ENCODE data around the gene LRRC3B.

LRRC3B gene

DNA sequence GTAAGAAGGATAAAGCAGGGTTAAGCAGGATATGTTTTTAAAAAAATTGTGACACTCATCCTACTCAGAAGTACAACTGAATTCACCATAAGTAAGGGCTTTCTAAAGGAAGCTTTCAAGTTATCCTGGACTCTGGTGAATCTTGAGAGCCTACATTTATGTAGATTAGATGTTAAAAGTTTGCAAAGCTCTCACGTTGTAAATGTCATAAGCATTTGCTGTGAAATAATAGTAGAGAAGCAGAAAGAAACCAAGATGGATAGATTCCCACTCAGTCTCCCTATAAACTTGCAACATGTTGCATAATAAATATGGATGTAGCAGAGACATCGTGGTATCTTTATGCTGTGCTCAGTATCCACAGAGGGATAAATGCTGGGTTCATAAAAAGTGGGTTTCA, 77.0 kb downstream of the LRRC3B start:
- peaks cover 8 to 14% of the 10 kb centered on the region in 2 donors for H3K9me3 Mint-ChIP-seq
- H3K27me3 Mint-ChIP-seq: no peaks in the 10 kb centered on the region
- no peaks in the 10 kb centered on the region for H3K4me1 Mint-ChIP-seq (ENCODE audit: low read depth in 2 of 2)
- no peak overlapping the region for H3K4me3 Mint-ChIP-seq
- ATAC-seq (replicated peaks) (no peak), DNase-seq (no peak)
- no peaks in the 10 kb centered on the region for H3K36me3 Mint-ChIP-seq (ENCODE audit: insufficient read depth)
- H3K27ac Mint-ChIP-seq: no peak overlapping the region

DNA sequence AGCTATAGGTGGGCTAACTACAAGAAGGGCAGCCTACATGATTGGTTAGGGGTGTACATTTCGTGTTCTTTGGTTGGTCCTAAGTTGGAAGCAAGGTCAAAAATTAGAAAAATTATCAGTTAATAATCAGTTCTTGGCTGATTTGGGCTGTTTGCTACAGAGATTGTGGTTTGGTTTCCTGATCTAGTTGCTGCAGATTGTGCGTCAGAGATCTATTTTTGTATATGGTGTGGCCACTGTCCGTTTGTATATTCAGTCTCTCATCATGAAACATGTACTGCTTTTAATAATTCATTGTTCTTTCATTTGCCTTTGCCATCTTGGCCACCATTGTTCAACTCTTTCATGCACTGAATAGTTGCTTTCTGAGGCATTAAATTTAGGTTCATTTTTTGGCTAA, 80.9 kb downstream of the LRRC3B start:
- H3K36me3 Mint-ChIP-seq (ENCODE audit: insufficient read depth): no peaks in the 10 kb centered on the region
- DNase-seq (no peak), ATAC-seq (replicated peaks) (no peak)
- no peaks in the 10 kb centered on the region for H3K4me1 Mint-ChIP-seq (ENCODE audit: low read depth in 2 of 2)
- H3K9me3 Mint-ChIP-seq: peaks cover 4 to 7% of the 10 kb centered on the region in 2 donors
- H3K27ac Mint-ChIP-seq: no peak overlapping the region
- no peak overlapping the region for H3K4me3 Mint-ChIP-seq
- H3K27me3 Mint-ChIP-seq: no peaks in the 10 kb centered on the region

DNA sequence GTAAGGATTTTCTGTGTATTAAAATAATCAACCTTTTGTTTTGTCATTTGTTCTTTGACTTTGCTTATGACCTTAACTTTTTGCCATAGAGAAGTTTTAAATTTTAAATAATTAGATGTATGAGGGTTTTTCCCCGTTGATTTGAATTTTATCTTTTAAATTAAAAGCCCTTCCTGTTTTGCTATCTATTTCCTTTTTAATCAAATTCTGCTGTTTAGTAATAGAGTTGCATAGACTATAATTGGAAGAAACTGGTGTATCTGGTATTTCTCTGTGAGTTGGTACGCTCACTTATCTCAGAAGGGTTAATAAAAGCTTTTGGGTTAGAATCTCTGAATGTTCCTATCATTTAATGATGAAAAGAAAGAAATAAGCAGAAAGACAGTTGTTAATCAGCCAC, 82.2 kb downstream of the LRRC3B start:
- Mint-ChIP-seq H3K4me1 (ENCODE audit: low read depth in 2 of 2) (no peaks in the 10 kb centered on the region), H3K36me3 (ENCODE audit: insufficient read depth) (no peaks in the 10 kb centered on the region), H3K27ac (no peak overlapping the region), H3K4me3 (no peak overlapping the region), H3K27me3 (no peaks in the 10 kb centered on the region), H3K9me3 (peaks cover 4 to 7% of the 10 kb centered on the region in 2 donors)
- DNase-seq (no peak), ATAC-seq (replicated peaks) (no peak)

DNA sequence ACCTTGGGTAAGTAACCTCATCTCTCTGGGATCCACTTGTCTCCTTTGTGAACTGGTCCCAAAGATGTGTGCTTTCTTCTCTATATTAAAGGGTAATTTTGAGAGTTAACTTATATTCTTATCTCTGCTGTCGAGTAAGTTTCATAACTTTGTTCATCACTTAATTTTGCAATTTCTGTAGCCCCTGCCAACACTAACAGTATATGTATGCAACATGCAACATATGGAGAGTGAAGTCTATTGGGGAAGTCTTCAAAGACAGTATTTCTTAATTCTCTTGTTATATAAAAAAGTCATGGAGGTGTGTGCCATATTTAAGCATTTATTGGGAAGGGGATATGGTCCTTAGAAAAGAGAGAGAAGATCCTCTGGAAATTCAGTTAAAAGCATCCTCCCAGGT, 85.9 kb downstream of the LRRC3B start:
- H3K27ac Mint-ChIP-seq: no peak overlapping the region
- no peaks in the 10 kb centered on the region for H3K36me3 Mint-ChIP-seq (ENCODE audit: insufficient read depth)
- no peaks in the 10 kb centered on the region for H3K9me3 Mint-ChIP-seq
- DNase-seq (no peak), ATAC-seq (replicated peaks) (no peak)
- H3K4me1 Mint-ChIP-seq (ENCODE audit: low read depth in 2 of 2): no peaks in the 10 kb centered on the region
- H3K27me3 Mint-ChIP-seq: no peaks in the 10 kb centered on the region
- H3K4me3 Mint-ChIP-seq: no peak overlapping the region

DNA sequence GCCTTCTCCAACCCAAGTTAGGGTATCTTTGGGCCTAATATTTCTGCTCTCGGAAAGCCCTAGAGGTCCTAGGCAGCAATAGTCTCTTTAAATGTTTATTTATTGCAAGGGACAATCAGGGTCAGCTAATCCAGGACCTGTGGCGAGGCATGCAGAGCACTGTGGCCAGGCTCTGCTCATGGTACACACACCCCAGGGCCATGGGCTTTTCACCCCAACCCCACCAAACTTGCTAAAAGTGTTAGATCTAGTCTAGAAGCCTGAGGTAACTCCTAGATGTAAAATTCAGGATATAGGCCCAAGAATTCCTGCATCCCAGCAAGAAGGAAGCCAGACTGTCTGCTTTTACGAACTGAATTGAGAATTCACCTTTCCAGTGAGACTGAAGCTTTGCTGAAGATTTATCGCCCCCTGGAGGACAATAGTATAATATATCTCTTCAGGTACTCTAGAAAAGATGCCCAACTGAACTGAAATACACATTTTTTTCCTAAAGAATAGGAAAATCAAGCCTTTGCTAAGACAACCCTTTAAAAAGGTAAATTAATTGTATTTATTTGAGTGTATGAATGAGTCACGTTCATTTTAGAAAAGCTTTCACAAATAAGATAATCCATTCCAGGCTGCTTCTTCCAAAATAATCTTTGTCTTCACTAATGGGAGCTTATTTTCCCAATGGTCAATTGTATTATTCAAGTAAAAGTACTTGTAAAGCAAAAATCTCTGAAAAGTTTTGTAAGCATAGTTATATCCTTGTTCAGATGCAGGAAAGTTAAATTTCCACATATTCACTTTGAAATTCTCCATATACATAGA, 89.8 kb downstream of the LRRC3B start:
- DNase-seq: no peak
- Mint-ChIP-seq H3K9me3 (no peaks in the 10 kb centered on the region), H3K27me3 (no peaks in the 10 kb centered on the region), H3K27ac (no peak overlapping the region), H3K36me3 (ENCODE audit: insufficient read depth) (no peaks in the 10 kb centered on the region), H3K4me3 (no peak overlapping the region), H3K4me1 (ENCODE audit: low read depth in 2 of 2) (no peaks in the 10 kb centered on the region)
- ATAC-seq (replicated peaks): no peak

DNA sequence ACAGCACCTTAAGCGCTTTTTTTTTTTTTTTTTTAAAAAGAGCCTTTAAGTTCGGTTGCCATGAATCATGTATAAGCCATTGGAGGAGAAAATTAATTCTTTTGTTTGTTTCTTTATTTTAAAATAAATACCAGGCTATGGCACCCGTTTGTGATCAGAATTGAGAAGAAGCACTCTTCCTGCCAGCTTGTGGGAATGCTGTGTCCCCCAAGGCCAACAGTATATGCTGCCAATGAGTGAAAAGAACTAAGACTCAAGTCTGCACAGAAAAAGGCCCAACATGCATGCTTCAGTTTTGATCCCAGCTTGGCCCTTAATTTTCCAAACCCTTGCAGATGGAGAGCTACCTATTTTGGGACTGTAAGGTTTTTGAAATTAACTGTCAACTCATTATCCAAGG, 90.5 kb downstream of the LRRC3B start:
- ATAC-seq (replicated peaks): no peak
- Mint-ChIP-seq H3K36me3 (ENCODE audit: insufficient read depth) (no peaks in the 10 kb centered on the region), H3K9me3 (no peaks in the 10 kb centered on the region), H3K27ac (no peak overlapping the region), H3K27me3 (no peaks in the 10 kb centered on the region), H3K4me3 (no peak overlapping the region), H3K4me1 (ENCODE audit: low read depth in 2 of 2) (no peaks in the 10 kb centered on the region)
- DNase-seq: no peak

DNA sequence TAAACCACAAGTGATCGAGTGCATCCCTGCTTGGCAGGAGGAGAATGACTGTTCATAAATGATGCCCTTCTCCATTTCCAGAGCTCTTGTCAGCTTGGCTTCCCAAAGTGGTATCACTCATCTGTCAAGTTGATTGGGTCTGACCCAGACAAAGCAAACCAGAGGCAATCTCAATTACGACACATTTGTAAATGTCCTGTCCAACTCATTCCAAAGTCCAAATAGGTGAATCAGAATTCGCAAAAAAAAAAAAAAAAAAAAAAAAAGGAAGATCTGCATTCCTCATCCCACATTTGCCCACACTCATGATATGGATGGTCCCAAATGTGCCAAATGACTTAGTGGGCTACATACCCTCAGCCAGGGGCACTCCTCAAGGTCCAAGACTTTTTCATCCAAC, 91.9 kb downstream of the LRRC3B start:
- Mint-ChIP-seq H3K27me3 (no peaks in the 10 kb centered on the region), H3K4me3 (no peak overlapping the region), H3K36me3 (ENCODE audit: insufficient read depth) (no peaks in the 10 kb centered on the region), H3K4me1 (ENCODE audit: low read depth in 2 of 2) (no peaks in the 10 kb centered on the region), H3K9me3 (no peaks in the 10 kb centered on the region), H3K27ac (no peak overlapping the region)
- DNase-seq: no peak
- no peak for ATAC-seq (replicated peaks)

DNA sequence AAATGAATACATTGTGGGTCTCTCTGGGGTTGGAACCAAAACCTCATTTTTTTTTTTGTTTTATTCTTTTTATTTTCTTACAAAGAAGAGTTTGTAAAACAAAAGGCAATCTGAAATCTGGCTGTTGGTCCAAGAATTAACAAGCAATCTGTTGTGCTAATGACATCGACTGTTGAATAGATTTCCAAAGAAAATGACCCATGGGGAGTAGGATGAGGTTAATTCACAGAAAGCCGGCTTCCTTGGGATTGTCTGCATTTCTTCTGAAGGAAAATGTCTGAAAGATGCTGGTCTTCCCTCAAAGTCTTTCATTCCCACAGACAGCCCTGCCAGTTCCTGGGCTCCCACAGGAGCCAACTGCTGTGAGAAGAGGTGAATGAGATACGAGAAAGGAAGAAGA, 92.9 kb downstream of the LRRC3B start:
- H3K27me3 Mint-ChIP-seq: no peaks in the 10 kb centered on the region
- H3K36me3 Mint-ChIP-seq (ENCODE audit: insufficient read depth): no peaks in the 10 kb centered on the region

DNA sequence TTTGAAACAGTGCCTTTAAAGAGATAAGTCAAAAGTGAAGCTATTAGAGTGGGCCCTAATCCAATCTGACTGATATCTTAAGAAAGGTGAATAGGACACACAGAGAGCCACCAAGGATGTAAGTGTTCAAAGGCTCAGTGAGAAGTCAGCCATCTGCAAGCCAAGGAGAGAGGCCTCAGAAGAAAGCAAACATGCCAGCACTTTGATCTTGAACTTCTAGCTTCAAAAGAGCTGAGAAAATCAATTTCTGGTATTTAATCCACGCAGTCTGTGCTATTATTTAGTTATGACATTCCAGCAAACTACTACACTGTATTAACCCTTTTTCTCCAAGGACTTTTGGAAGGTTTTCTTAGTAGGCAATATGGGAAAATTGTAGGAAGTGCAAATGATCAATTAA, 95.7 kb downstream of the LRRC3B start:
- no peak overlapping the region for H3K4me3 Mint-ChIP-seq
- H3K27ac Mint-ChIP-seq: no peak overlapping the region
- no peak for ATAC-seq (replicated peaks)
- H3K9me3 Mint-ChIP-seq: peaks cover 0 to 5% of the 10 kb centered on the region in 2 donors
- H3K36me3 Mint-ChIP-seq (ENCODE audit: insufficient read depth): no peaks in the 10 kb centered on the region
- no peak for DNase-seq
- no peaks in the 10 kb centered on the region for H3K27me3 Mint-ChIP-seq
- H3K4me1 Mint-ChIP-seq (ENCODE audit: low read depth in 2 of 2): no peaks in the 10 kb centered on the region

More for the DNA sequence above, 92.9 kb downstream of the LRRC3B start:
- Mint-ChIP-seq H3K27ac (no peak overlapping the region), H3K9me3 (peaks cover 0 to 5% of the 10 kb centered on the region in 2 donors), H3K4me3 (no peak overlapping the region), H3K4me1 (ENCODE audit: low read depth in 2 of 2) (no peaks in the 10 kb centered on the region)
- no peak for ATAC-seq (replicated peaks)
- DNase-seq: no peak

DNA sequence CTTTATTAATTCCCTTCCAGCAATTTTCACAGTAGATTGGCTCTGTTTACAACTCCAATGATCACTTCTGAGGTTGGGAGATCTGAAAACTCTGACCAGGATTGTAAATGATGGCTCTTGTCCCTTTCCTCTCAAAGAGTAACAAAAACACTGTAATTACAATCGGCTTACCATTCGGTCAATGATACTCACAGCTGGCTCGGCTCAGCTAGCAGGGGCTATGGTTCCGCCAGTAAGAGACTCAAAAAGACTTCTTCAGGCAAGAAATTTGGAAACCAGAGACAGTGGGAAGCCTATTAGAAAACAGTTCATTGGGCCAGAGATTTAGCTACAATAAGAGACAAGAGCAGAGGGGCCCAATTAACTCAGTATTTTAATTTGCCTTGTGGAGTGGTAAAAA, 96.6 kb downstream of the LRRC3B start:
- H3K27ac Mint-ChIP-seq: no peak overlapping the region
- ATAC-seq (replicated peaks): no peak
- no peaks in the 10 kb centered on the region for H3K27me3 Mint-ChIP-seq
- H3K36me3 Mint-ChIP-seq (ENCODE audit: insufficient read depth): no peaks in the 10 kb centered on the region
- no peak overlapping the region for H3K4me3 Mint-ChIP-seq
- no peaks in the 10 kb centered on the region for H3K4me1 Mint-ChIP-seq (ENCODE audit: low read depth in 2 of 2)
- DNase-seq: no peak
- peaks cover 0 to 5% of the 10 kb centered on the region in 2 donors for H3K9me3 Mint-ChIP-seq

DNA sequence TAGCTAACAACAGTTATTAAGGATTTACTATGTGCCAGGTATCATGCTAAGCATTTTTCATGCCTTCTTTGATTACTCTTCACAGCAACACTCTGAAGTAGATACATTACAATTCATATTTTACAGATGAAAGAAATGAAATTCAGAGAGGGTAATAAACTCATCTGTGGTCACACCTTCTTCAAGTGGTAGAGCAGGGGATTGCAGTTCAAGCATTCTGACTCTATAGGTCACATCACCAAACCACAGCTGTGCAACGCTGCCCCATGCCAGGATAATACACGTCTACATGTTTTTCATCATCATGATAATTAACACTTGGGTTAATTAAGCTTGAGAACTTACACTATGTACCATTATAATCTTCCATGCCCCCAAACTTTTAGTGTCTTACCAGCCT, 98.5 kb downstream of the LRRC3B start:
- no peaks in the 10 kb centered on the region for H3K36me3 Mint-ChIP-seq (ENCODE audit: insufficient read depth)
- no peaks in the 10 kb centered on the region for H3K27me3 Mint-ChIP-seq
- H3K4me3 Mint-ChIP-seq: no peak overlapping the region
- DNase-seq (no peak), ATAC-seq (replicated peaks) (no peak)
- no peak overlapping the region for H3K27ac Mint-ChIP-seq
- no peaks in the 10 kb centered on the region for H3K4me1 Mint-ChIP-seq (ENCODE audit: low read depth in 2 of 2)
- H3K9me3 Mint-ChIP-seq: peaks cover 0 to 6% of the 10 kb centered on the region in 2 donors

DNA sequence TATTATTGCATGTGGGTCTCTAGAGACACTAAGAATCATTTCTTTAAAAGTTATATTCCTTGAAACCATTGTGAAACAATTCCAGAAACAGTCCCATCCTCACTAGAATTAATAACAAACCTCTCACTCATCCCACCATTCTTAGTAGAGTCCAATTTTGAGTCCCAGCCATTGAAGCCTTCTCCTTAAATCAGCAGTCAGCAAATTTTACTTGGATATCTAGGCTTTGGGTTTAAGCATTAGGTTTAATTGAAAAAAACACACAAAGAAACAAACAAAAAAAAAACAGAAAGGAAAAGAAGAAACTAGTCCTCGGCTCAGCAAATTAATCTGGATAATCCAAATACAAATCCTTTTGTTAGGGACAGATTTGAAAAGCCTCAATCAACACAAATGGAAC, 109.3 kb downstream of the LRRC3B start:
- DNase-seq (no peak), ATAC-seq (replicated peaks) (no peak)
- Mint-ChIP-seq H3K36me3 (ENCODE audit: insufficient read depth) (no peaks in the 10 kb centered on the region), H3K9me3 (peaks cover 5 to 6% of the 10 kb centered on the region in 2 donors), H3K4me3 (no peak overlapping the region), H3K27me3 (no peaks in the 10 kb centered on the region), H3K4me1 (ENCODE audit: low read depth in 2 of 2) (no peaks in the 10 kb centered on the region), H3K27ac (no peak overlapping the region)

DNA sequence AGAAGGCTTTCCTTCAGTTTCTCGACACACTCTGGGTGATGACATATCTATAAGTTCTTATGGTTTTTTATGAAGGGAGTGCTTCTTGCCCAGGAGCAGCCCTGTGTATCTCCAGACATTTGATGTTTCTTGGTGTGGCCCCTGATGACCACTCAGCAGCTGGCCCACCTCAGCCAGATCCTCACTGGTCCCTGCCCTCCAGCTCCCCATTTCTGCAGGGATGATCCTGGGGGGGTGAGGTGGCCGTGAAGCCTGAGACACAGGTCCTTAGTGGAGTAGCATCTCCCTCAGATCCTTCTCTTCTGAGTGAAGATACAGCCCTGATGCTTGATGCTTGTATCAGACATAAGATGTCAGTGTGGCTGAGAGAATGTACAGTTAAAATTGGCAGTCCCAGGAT, 127.7 kb downstream of the LRRC3B start:
- H3K27me3 Mint-ChIP-seq: no peaks in the 10 kb centered on the region

DNA sequence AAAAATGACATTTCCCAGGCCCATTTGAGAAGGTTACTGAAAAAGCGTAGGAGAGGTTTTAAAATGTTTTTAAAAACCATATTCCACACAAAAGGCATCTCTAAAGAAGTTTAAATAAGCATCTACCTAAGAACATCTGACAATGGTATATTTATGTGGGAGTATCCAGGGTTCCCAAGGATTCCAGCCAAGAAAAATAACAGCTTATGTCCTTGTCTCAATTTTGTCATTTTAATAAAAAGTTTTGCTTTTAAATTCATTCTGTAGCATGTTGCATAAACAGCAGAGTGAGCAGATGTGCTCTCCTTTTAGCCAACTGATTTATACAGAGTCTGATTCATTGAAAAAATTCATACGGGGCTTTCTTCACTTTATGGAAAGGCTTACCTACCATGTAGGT, 129.9 kb downstream of the LRRC3B start:
- no peak overlapping the region for H3K4me3 Mint-ChIP-seq
- no peak for DNase-seq
- no peaks in the 10 kb centered on the region for H3K27me3 Mint-ChIP-seq
- H3K4me1 Mint-ChIP-seq (ENCODE audit: low read depth in 2 of 2): no peaks in the 10 kb centered on the region
- H3K9me3 Mint-ChIP-seq: peaks cover 9 to 18% of the 10 kb centered on the region in 2 donors
- ATAC-seq (replicated peaks): no peak
- no peak overlapping the region for H3K27ac Mint-ChIP-seq
- no peaks in the 10 kb centered on the region for H3K36me3 Mint-ChIP-seq (ENCODE audit: insufficient read depth)

More for the DNA sequence above, 127.7 kb downstream of the LRRC3B start:
- Mint-ChIP-seq H3K9me3 (peaks cover 5 to 15% of the 10 kb centered on the region in 2 donors), H3K36me3 (ENCODE audit: insufficient read depth) (no peaks in the 10 kb centered on the region), H3K4me1 (ENCODE audit: low read depth in 2 of 2) (no peaks in the 10 kb centered on the region), H3K27ac (no peak overlapping the region), H3K4me3 (no peak overlapping the region)
- DNase-seq: no peak
- no peak for ATAC-seq (replicated peaks)

Data from effector memory CD8-positive, alpha-beta T cell (primary cell).